ENCODE measurements around the gene CLOCK.

Gene CLOCK

GRCh38 chr4:55397126-55397436 is 149.6 kb downstream of the CLOCK start:
- TF ChIP-seq, protein P1, sequence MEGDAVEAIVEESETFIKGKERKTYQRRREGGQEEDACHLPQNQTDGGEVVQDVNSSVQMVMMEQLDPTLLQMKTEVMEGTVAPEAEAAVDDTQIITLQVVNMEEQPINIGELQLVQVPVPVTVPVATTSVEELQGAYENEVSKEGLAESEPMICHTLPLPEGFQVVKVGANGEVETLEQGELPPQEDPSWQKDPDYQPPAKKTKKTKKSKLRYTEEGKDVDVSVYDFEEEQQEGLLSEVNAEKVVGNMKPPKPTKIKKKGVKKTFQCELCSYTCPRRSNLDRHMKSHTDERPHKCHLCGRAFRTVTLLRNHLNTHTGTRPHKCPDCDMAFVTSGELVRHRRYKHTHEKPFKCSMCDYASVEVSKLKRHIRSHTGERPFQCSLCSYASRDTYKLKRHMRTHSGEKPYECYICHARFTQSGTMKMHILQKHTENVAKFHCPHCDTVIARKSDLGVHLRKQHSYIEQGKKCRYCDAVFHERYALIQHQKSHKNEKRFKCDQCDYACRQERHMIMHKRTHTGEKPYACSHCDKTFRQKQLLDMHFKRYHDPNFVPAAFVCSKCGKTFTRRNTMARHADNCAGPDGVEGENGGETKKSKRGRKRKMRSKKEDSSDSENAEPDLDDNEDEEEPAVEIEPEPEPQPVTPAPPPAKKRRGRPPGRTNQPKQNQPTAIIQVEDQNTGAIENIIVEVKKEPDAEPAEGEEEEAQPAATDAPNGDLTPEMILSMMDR (IDR thresholded peaks at IDR 0.05; ENCODE audit: low read depth, low read length), result no peak
- peak overlapping the region; percentile 92 for H3K4me3 ChIP-seq (ENCODE audit: low read depth, low read length)

GRCh38 chr4:55396308-55397125 is 150.2 kb downstream of the CLOCK start:
- peak overlapping the region; percentile 92 for H3K4me3 ChIP-seq (ENCODE audit: low read depth, low read length)
- TF ChIP-seq, protein P1 (IDR thresholded peaks at IDR 0.05; ENCODE audit: low read depth, low read length), result no peak

DNA sequence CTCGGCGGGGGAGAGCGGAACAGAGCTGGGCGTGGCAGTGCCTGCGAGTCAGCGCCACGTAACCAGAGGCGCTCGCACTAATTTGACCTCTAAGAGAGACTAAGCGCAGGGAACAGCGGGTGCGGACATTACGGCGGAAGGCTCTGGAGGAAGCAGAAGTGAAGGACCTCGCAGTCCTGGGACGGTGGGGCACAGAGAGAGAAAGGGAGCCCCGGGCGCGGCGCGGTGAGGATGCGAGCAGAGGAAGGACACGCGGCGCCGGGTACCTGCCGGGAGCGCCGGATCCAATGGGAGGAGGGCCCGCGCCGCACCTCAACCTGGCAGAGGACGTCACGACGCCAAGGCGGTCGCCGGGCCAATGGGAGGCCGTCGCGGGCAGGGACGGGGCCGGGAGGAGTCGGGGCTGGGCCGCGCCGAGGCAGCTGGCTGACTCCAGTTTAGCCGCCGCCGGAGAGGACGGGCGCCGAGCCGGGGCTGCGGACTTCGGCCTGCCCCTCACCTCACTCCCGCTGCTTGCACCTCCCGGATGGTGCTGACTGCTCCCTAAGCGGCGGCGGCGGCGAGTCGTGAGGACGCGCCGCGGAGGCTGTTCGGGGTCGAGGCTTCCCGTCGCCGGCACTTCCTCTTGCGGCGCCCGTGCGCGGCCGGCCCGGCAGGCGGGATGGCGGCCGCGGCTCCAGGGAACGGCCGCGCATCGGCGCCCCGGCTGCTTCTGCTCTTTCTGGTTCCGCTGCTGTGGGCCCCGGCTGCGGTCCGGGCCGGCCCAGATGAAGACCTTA is 151.0 kb downstream of the CLOCK start, which contains the start of gene TMEM165:
TSS of gene TMEM165 (plus strand) at position 429 of the 779 bp plus-strand sequence. CDS start at position 662, 233 bp downstream.
- H3K4me3 ChIP-seq (ENCODE audit: low read depth, low read length), result peak within 1 kb of the TSS; percentile 92
- TF ChIP-seq, protein P1 (IDR thresholded peaks at IDR 0.05; ENCODE audit: low read depth, low read length), result no peak

- TF ChIP-seq, protein P1 (IDR thresholded peaks at IDR 0.05; ENCODE audit: low read depth, low read length), result no peak
- H3K4me3 ChIP-seq (ENCODE audit: low read depth, low read length), result peak overlapping the region; percentile 92
These were observed 151.5 kb downstream of the CLOCK start for GRCh38 chr4:55395218-55395528.

GRCh38 chr4:55393461-55394320 is 153.0 kb downstream of the CLOCK start:
- TF ChIP-seq, protein P1 (IDR thresholded peaks at IDR 0.05; ENCODE audit: low read depth, low read length), result no peak
- no peak overlapping the region for H3K4me3 ChIP-seq (ENCODE audit: low read depth, low read length)

DNA sequence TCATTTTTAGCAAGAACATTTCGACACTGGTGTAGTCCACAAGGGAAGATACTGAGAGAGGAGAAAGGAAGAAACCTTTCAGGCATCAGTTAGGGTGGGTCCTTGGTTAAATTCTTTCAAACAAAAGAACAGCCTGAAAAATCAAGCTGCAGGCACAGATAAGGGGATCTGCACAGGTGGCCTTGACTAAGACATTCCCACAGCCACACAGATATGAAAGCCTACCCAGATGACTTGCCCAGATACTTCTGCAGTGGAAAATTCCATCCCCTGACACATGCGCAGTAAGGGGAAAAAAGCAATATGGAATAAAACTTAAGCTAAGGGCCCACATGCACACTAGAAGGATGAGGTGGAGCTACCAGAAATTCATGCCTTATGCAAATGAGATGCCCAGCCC is 159.9 kb downstream of the CLOCK start:
- TF ChIP-seq, protein P1 (IDR thresholded peaks at IDR 0.05; ENCODE audit: low read depth, low read length), result no peak
- no peak overlapping the region for H3K4me3 ChIP-seq (ENCODE audit: low read depth, low read length)
